ENCODE data around the gene STAMBP.

Gene STAMBP

DNA sequence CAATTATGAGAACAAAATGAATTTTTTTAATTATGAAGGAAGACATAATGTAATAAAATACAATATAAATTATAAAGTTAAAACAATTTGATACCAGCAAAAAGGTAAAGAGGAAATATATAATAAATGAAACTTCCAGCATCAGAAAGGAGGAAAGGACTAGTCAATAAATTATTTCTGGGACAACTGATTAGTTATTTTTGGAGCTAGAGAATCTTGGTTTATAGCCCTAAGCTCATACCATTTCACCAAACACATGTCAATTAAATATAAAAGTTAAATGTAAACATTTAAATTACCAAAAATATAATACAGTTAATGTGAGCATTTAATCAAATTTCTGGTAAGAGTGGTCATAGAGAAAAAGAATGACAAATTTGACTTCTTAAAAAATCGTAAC, 76.2 kb downstream of the STAMBP start:
- TF ChIP-seq, protein P1, sequence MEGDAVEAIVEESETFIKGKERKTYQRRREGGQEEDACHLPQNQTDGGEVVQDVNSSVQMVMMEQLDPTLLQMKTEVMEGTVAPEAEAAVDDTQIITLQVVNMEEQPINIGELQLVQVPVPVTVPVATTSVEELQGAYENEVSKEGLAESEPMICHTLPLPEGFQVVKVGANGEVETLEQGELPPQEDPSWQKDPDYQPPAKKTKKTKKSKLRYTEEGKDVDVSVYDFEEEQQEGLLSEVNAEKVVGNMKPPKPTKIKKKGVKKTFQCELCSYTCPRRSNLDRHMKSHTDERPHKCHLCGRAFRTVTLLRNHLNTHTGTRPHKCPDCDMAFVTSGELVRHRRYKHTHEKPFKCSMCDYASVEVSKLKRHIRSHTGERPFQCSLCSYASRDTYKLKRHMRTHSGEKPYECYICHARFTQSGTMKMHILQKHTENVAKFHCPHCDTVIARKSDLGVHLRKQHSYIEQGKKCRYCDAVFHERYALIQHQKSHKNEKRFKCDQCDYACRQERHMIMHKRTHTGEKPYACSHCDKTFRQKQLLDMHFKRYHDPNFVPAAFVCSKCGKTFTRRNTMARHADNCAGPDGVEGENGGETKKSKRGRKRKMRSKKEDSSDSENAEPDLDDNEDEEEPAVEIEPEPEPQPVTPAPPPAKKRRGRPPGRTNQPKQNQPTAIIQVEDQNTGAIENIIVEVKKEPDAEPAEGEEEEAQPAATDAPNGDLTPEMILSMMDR (IDR thresholded peaks at IDR 0.05), result no peak

GRCh38 chr2:73906847-73907505, 78.2 kb downstream of the STAMBP start:
- Mint-ChIP-seq H3K4me3 (no peak overlapping the region), H3K4me1 (no peaks in the 10 kb centered on the region), H3K36me3 (ENCODE audit: low read depth) (no peaks in the 10 kb centered on the region), H3K27me3 (ENCODE audit: low read depth, poor library complexity) (peaks cover 7% of the 10 kb centered on the region), H3K27ac (peak overlapping the region; percentile 4), H3K9me3 (no peaks in the 10 kb centered on the region)
- TF ChIP-seq, protein P1 (IDR thresholded peaks at IDR 0.05), result no peak
- no peak for DNase-seq

More for the DNA sequence above, 76.2 kb downstream of the STAMBP start:
- H3K9me3 Mint-ChIP-seq, result no peaks in the 10 kb centered on the region
- no peaks in the 10 kb centered on the region for H3K4me1 Mint-ChIP-seq
- H3K36me3 Mint-ChIP-seq (ENCODE audit: low read depth), result no peaks in the 10 kb centered on the region
- H3K27ac Mint-ChIP-seq, result no peak overlapping the region
- no peak for DNase-seq
- peaks cover 12% of the 10 kb centered on the region for H3K27me3 Mint-ChIP-seq (ENCODE audit: low read depth, poor library complexity)
- no peak overlapping the region for H3K4me3 Mint-ChIP-seq

GRCh38 chr2:73907840-73908452, 79.2 kb downstream of the STAMBP start:
- Mint-ChIP-seq H3K4me3 (no peak overlapping the region), H3K27me3 (ENCODE audit: low read depth, poor library complexity) (peaks cover 7% of the 10 kb centered on the region), H3K36me3 (ENCODE audit: low read depth) (no peaks in the 10 kb centered on the region), H3K9me3 (no peaks in the 10 kb centered on the region), H3K27ac (no peak overlapping the region), H3K4me1 (no peaks in the 10 kb centered on the region)
- DNase-seq, result no peak
- TF ChIP-seq, protein P1 (IDR thresholded peaks at IDR 0.05), result no peak

- Mint-ChIP-seq H3K27ac (no peak overlapping the region), H3K4me3 (no peak overlapping the region), H3K9me3 (no peaks in the 10 kb centered on the region), H3K27me3 (ENCODE audit: low read depth, poor library complexity) (peaks cover 3% of the 10 kb centered on the region), H3K36me3 (ENCODE audit: low read depth) (no peaks in the 10 kb centered on the region), H3K4me1 (no peaks in the 10 kb centered on the region)
- no peak for DNase-seq
- TF ChIP-seq, protein P1 (IDR thresholded peaks at IDR 0.05), result no peak
These were observed 80.2 kb downstream of the STAMBP start for GRCh38 chr2:73908689-73909652.

GRCh38 chr2:73910873-73911547, 82.2 kb downstream of the STAMBP start:
- H3K4me3 Mint-ChIP-seq, result no peak overlapping the region
- no peaks in the 10 kb centered on the region for H3K4me1 Mint-ChIP-seq
- peaks cover 6% of the 10 kb centered on the region for H3K27me3 Mint-ChIP-seq (ENCODE audit: low read depth, poor library complexity)
- no peak overlapping the region for H3K27ac Mint-ChIP-seq
- DNase-seq, result no peak
- H3K36me3 Mint-ChIP-seq (ENCODE audit: low read depth), result no peaks in the 10 kb centered on the region
- TF ChIP-seq, protein P1 (IDR thresholded peaks at IDR 0.05), result no peak
- H3K9me3 Mint-ChIP-seq, result no peaks in the 10 kb centered on the region

Measured in nephron progenitor cell (in vitro differentiated cells).